EH (cell line): ENCODE data around the gene VEPH1.
A peak's percentile ranks its signal among the peaks of the same experiment; 100 is the strongest.
"Not testable (repeated sequence)": the region's sequence is repeated elsewhere in the genome, so short reads cannot be mapped to it uniquely, and the experiment has no call there.

Source experiments
- DNase-seq: peaks from one replicate; pipeline ENCODE4 v3.0.0-alpha.2; 2015; ENCODE audit warnings: low read depth

VEPH1 gene

DNA sequence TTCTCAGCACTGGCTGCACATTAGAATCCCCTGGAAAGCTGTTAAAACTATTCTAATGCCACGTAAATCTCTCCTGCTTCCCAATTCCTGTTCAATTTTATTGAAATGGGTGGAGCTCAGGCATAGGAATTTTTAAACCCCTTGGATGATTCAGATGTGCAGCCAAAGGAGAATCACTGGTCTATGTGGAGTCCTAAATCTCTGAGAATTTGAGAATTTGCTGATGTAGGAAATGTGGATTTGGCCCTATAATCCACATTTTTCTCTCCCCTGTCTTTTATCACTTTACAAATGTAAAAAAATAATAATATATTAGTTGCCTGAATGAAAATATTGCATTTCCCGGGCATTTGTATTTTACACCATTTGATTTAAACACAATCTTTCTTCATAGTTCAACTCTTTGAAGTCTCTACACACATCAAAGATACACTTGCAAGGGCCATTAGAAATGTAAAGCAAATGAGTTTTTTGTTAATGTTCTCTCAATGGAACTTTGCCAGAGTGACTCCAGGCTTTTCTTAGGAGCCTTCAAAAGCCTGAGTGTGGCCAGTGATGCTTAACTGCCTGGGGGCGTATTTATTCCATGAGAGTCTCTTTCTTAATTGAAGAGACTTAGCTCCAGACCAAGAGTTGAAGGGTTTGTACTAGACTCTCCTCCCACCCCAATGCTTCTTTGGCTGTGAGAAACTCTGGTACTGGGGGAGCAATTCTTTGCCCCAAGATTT, 115.3 kb downstream of the VEPH1 start:
- DNase-seq = peak; percentile 75

GRCh38 chr3:157384491-157384890, 118.7 kb downstream of the VEPH1 start:
- DNase-seq = no peak

GRCh38 chr3:157384031-157384430, 119.2 kb downstream of the VEPH1 start:
- DNase-seq = no peak

DNA sequence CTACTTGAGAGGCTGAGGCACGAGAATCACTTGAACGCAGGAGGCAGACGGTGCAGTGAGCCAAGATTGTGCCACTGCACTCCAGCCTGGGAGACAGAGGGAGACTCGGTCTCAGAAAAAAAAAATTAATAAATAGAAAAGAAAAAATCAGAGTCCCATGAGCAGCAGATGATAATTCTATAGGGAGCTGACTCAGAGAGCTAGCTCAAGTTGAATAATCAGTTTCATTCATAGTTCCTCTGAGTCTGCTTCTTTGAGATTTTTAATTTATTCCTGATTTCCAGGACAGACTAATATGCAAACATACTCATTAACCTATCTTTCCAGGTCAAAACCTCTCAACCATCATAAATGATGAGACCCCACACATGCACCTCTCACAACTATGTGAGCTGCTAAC, 121.6 kb downstream of the VEPH1 start:
- DNase-seq = no peak

GRCh38 chr3:157379525-157380140, 123.6 kb downstream of the VEPH1 start:
- DNase-seq = no peak

- peak; percentile 38 for DNase-seq
Observed at GRCh38 chr3:157376603-157377300, 126.5 kb downstream of the VEPH1 start.

DNA sequence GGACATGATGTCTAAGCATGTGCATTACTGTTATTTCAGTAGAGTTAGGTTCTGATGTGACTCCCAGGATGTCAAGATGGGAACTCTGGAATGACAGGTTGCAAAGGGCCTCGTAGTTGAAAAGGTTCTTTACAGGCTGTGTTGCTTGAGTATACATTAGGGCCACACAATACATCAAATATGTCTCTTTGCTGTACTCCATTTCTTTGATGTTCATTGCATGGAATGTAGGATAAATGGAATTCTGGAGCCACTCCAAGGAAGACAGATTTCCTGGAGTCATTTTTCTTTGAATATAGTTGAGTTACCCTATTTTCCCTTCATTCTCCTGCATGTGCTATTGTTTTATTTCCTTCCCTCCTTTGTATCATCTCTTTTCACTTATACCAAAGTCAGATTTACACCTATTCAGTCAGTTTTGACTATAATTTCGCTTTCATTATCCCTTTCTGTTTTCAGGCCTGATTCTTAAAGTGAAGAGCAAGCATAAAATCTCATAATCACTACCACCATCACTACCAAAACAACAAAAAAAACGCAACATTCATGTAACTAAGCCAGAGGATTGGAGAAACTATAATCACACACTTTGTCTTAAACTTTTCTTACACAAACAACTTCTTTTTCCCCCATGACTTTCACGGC, 127.8 kb downstream of the VEPH1 start:
- peak; percentile 36 for DNase-seq

GRCh38 chr3:157374933-157375332, 128.3 kb downstream of the VEPH1 start:
- DNase-seq = no peak

- peak; percentile 81 for DNase-seq
Observed at GRCh38 chr3:157373783-157374182, 129.4 kb downstream of the VEPH1 start.

DNA sequence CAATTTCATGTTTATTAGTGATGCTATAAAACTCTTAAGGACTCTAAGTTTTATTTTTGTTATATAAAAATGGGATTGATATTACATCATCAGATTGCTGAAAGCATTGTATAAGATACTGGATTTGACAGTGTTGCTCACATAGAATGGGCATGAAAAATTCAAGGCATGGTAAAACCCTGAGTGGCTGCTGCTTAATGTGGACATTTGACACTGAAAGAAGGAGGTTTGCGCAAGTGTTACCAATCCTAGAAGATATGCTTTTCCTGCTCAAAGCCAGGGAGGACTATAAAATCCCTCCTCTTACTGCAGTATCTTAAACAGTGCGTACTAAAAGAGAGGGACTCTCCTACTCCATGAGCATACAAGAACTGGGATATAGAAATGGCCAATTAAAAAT, 132.3 kb downstream of the VEPH1 start:
- DNase-seq = peak; percentile 56

GRCh38 chr3:157369727-157370421, 133.3 kb downstream of the VEPH1 start:
- DNase-seq = no peak

- no peak for DNase-seq
Observed at GRCh38 chr3:157368171-157368570, 135.0 kb downstream of the VEPH1 start.

DNA sequence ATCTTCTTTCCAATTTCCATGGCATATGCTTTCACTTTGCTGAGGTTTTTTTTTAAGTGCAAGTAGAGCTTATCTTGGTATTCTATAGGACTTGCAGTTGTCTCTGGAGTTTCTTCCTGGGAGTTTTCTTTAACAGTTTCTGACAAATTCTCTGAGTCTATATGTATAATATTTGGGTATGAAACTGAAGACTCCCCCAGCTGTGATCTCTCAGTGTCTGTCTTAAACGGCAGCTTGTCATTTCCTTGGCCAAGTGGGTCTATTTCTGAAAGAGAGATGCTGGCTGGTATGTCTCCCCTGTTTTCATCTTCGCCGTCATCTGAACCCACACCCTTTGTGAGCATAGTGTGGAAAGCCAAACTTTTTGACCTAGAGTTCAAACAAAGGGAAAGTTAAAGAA, 139.8 kb downstream of the VEPH1 start:
- no peak for DNase-seq

DNA sequence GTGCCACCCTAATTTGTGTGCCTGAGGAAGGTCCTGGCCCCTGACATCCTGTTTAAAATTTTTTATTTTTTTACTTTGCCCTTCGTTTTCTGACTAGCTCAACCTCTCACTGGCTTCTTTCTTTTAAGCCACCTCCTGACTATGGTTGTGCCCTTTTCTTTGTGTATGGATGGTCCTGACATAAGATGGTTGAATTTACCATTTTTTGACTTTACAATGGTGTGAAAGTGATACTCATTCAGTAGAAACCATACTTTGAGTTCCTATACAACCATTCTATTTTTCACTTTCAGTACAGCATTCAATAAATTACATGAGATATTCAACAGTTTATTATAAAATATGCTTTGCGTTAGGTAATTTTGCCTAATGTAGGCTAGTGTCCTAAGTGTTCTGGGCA, 140.9 kb downstream of the VEPH1 start:
- no peak for DNase-seq

DNA sequence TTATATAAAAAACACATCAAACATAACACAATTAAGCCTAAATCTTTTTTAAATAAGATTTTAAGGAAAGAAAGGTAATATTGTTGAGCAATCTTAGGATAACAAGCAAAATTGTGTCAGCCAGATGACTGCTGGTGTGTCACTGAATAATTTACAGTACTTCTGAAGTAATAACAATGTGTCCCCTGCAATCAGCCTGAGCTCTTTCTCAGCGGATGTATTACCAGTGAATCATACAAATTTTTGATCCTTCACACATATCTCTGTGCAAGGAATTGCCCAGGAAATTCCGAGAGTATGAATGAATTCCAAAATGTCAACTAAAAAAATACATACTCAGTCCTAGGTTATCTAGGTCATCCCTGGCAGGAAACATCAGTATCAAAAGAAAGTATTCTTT, 143.2 kb downstream of the VEPH1 start:
- DNase-seq = peak; percentile 95

DNA sequence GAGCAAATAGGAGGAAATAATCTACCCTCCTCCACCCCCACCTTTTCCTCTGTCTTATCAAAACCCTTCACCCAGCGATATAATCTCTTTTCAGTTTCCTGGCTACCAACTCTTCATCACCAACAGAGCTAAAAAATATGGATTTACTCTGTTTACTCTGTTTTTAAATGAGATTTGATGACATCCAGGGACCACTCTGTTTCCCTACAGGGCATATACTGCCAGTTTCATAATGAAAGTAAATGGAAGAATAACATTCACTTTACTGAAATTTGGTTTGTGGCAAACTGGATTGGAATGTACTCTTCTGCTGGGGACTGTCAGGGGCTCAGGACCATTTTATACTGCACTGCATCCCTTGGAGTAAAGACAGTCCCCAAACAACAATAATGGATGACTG, 146.7 kb downstream of the VEPH1 start:
- no peak for DNase-seq

DNA sequence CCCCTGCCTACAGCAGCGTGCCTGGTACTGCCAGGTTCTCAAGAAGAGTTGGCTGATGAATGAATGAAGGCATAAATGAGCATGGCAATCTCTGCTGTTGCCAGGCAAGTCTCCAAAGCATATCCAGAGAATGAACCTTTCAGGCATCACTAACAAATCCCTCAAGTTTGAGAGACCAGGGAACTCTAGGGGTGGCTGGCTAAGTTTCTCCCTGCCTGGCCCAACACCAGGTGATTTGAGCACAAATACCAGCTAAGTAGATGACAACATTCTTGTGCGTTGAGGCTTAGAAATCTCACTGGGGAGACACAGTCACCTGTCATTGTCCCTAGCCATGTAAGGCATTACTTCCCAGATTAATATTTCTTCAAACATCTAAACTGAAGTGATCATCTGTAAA, 147.9 kb downstream of the VEPH1 start:
- DNase-seq = no peak

- no peak for DNase-seq
Observed at GRCh38 chr3:157354722-157355121, 148.5 kb downstream of the VEPH1 start.

GRCh38 chr3:157354254-157354653, 149.0 kb downstream of the VEPH1 start:
- DNase-seq = no peak

DNA sequence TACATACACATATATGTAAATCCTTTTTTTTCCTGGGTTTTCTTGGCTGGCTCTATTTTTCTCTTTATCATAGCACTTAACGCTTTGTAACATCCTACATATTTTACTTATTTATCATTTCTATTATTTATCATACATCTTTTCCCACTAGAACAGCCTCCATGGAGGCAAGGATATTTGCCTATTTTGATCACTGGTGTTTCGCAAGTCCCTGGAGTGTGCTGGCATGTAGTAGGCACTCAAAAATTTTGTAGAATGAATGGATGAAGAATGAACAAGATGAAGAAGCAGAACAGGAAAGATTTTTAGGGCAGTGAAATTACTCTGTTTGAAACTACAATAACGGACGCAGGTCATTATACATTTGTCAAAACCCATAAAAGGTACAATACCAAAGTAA, 149.6 kb downstream of the VEPH1 start:
- DNase-seq = no peak

DNA sequence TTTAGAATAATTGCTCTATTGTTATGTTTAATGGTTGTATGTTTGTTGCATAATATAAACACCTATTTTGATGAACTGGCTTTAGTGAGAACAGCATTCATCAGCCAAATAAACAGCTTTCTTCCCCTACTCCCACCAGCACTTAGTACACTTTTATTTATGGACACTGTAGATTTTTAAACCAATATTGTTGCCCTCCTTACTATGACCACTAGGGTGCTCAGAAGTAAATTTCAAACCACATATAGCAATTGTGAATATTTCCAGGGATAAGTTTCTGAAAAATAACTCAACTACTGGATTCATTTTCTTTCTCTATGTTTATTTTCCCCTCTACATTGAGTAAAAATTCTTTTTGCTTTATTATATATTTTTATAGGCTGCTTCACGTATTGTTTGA, 151.2 kb downstream of the VEPH1 start:
- DNase-seq = no peak

GRCh38 chr3:157350651-157351050, 152.6 kb downstream of the VEPH1 start:
- not testable (repeated sequence) for DNase-seq
